ENCODE results near the gene THRB.

Gene THRB

DNA sequence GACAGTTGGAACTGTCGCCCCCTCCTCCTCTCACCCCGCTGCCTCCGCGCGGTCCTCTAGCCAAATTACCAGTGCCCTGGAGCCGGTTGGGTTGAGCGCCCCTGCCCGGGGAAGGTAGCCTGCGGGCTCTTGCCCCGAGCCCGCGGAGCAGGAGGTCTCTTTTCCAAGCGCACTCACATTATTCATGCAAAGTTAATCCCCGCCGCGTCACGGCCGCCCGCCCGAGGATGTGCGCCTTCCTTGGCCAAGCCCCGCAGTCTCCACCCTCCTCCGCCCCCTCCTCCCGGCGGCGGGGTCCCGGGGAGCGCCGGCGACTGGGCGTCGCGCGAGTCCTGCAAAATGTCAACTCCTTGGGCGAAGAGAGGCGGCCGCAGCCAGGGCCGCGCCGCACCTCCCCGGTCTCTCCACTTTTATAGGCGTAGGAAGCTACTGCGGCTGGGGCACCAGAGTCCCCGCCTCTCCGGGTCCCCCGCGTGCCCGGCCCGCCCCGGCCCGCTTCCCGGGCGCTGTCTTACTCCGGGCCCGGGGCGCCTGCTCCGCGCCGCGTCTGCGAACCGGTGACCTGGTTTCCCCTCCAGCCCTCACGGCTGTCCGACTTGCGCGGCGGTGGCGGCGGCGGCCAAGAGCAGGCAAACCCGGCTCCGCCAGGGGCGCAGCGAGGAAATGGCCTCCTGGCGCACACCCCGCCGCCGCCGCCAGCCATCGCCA is at the start of gene THRB:
Gene THRB (minus strand): TSS at position 233 of the 708 bp plus-strand sequence.
- peak; percentile 6 for DNase-seq

DNA sequence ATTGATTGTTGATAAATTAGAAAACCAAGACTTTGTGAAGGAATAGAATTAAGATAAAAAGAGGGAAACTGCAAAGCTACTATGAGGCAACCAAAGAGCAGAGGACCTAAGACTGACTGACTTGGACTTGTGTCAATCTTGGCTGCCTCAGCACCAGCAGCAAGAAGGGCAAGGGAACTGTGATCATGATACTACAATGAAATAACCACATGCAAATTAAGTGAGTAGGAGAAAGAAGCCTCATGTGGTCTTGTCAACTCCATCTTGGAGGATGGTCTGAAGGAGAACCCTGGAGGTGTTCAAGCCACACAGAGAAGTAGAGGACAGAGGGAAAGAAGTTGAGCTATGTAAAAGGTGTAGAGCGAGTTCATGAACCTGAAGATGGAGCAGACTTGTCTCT is 47.3 kb upstream of the THRB start:
- no peak for DNase-seq

DNA sequence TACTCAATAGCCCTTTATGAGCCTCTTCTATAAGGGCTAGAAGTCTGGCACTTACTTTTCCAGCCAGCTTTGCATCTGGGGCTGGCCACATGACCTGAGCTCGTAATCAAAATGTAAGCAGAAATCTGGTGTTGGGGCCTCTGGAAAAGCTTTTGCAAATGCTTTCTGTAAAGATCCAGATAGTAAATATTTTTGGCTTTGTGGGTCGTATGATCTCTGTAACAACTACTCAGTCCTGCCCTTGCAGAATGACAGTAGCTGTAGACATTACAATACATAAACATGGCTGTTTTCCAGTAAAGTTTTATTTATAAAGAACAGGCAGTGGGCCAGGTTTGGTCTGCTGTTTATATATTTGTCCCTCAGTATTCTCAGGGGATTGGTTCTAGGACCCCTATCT is 46.2 kb upstream of the THRB start:
- DNase-seq = no peak

DNA sequence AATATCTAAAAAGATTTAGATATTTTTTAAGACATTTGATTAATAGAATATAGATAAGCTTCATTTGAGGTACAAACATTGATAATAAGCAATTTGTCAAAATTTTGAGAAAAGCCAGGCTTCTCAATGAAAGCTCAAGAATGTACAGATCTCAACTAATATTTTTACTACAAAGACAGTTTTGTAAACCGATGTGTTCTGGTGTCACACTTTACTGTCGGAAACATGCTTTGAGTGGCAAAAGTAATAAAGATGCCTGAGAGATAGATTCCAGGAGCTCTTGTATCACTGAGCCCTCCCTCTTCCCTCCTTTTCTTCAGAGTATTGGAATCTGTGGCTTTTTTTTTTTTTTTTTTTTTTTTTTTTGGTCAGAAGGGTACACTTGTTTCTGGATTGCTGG is 45.0 kb upstream of the THRB start:
- no peak for DNase-seq

DNA sequence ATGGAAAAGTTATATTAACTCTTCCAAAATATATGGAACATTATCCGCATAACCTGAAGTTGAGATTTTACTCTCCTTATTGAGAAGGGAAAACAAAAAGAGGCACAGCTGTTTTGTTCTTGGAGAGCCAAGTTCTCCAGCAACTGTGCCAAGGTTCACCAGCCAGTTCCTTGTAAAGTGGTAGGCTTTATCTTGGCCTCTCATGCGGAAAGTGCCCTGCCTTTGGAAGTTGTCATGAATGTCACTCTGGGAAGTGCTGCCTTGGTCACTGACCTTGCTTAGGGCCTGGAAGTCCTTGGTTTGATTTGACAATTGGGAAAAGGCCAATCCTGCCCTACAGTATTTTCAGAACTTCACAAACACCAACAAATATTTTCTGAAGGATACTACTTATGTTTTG is 44.2 kb upstream of the THRB start:
- no peak for DNase-seq

DNA sequence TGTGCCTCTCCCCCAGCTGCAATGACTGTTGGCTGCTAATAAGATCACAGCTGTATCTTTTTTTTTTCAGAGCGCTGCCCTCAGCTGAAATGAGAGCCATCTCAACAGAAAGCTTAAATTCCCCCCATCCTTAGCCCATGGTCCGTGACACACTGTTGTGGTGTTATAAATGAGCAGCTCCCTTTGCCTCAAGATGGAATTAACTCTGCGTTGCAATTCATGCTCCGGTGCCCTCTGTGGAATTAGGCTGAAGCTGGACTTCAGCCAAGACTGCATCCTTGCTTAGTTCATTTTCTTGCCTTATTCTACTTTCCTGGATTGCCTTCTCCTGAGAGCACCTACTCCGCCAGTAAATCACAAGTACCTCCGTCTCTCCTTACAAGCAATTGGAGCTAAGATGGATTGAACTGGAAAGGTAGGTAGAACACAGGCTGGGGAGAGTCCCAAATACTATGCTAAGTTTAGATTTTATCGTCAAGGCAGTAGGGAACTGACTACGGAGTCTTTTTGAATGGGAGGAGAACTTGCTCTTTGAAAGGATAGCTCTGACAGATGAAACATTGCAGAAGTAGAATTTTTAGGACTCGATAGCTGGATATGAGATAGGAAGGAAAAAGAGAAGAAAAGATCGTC is 39.0 kb upstream of the THRB start:
- DNase-seq = no peak

DNA sequence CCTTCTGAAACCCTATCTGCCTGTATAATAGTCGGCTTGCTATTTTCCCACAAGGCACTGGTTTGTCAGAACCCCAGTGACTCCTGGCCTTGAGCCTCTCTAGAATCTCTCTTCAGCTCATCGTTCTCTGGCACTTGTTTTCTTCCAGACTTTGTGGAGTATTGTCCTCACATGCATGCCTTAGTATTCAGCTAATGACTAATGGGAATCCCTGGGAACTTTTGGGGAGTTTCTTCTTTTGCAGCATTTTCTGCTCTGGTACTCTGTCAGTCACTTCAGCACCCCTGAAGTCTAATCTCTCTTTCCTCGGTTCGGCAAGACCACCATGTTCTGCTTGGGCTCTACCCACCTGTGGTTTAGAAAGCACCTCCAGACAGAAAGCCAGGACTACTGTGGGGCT is 35.8 kb upstream of the THRB start:
- DNase-seq = no peak

DNA sequence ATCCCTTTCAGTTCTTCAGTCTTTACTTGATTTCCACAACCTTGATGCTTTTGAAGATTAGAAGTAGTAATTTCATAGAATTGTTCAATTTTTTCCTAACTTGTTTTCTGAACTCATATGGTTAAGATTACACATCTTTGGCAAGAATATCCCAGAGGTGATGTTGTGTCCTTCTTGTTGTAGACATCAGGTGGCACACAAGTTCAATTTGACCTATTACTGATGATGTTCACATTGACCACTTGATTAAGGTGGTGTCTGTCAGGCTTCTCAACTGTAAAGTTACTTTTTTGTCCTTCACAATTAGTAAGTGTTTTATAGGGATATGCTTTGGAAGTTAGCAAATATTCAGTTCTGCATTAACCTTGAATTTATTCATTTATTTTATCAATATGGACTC is 34.6 kb upstream of the THRB start:
- no peak for DNase-seq

DNA sequence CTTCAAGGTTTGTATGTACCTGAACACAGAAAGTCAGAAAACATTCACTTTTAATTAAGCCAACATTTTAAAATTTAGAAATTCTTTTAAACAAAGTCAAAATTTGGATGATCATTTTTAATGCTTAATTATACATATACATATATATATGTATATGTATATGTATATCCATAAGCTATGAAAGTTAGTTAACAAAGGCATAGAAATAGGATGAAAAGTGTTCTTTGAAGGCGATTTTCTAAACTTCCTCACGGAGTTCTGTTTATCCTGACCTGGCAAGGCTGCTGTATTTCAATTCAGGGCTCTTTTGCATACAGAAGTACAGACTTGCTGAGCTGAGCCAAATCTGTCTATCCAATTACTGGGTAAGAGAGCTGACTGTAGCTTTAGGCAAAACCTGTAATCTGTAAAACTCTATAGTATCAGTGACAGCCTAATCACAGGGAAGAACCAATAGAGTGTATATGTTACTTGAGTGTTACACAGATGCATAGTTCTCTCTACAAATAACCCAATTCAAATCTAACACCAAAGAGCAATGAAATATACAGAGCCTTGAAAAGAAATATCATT is 32.1 kb upstream of the THRB start:
- no peak for DNase-seq

DNA sequence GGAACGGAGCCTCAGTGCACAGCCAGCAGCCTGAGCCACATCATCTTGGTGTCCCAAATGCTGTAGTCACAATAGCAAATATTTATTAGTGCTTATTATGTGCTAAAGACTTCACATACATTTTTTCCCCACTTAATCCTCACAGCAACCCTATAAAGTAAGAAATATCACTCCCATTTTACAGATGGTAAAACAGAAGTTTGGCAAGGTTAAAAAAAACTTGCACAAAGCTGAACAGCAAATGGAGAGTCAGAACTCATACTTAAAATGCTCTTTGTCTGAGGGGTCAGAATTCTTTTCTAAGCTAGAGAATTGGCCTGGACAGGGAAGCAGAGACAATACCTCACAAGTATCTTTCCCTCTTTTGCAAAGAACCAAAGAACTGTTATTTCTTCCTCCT is 30.9 kb upstream of the THRB start:
- DNase-seq = no peak

DNA sequence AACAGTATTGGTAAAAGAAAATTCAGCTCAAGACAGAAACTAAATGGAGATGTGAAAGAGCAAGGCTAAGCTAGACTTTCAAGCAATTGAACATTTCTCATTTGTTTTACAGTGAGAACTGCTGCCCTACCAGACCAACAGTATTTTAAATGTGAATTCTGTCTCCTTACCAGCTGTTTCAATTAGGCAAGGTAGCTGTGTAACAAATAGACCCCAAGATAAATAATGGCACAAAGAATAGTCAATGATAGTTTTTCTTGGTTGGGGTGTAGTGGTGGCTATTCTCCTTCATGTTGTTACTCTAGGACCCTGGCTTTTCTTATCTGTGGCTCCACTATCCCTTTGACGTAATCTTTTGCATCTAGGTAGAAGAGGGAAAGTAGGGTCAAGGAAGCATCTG is 30.4 kb upstream of the THRB start:
- DNase-seq = no peak

DNA sequence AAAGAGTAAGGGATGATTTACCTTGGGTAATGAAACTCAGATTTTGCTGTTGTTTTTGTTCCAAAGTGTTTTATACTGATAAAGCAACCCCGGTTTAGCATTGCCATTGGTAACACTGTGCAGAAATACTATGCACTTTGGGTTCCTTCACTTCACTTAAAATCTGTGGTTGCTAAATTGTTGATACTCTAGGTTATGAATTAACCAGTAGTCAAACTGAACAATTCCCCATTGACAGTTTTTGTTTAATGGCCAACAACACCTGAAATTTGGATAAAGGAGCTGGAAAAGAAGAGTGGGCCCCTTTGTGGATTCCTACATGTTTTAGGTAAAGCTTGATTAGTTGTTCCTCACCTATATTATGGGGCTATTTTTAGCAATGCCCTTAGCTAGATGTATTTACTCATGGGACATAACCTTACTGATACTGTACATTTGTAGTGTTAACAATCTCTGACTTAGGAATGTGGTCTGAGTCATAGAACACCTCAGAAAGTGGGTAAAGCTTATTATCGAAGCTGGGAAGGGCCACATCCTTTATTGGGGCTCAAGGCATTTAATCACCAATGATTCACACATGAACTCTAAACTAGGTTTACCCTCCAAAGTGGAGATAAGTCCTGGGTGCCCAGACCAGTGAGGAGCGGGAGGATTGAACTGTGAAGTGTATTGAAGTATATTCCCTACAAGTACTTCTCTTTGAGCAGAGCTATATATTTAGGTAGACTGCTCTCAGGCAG is 29.5 kb upstream of the THRB start:
- no peak for DNase-seq

DNA sequence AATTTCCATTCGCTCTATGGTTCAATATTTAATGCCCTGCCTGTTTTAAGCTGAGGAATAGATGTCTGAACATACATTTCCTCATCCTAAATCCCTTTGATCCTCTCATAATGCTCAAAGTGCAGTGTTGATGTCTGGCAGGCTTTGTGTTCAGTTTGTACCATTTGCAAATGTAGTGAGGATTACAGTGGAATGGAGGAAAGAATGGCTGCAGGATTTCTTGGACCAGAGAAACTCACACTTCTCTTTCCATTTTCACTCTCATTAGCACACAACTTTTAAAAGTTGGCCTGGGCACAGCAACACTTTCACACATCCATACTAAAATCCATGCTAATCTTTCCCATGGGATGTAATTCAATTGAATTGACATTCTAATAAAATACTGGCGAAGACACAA is 28.6 kb upstream of the THRB start:
- no peak for DNase-seq

DNA sequence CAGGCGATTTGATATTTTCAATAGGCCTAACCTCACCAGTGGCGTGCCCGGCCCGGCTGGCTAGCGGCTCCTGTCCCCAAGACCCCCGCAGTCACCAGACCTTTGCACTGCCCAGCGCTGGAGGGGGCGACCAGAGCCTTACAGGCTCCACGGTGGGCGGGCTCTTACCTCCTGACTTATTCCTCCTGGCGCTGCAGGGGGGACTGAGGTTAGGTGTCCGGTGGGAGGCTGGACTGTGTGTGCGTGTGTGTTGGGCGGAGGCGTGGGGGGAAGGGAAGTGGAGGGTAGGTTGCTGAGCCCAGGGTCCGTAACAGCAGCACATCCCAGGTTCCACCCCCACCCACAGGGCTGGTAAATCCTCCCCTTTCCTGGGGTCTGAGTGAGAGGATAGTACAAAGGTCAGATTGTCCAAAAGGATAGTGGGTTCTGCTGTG is 27.5 kb upstream of the THRB start:
- DNase-seq = no peak

DNA sequence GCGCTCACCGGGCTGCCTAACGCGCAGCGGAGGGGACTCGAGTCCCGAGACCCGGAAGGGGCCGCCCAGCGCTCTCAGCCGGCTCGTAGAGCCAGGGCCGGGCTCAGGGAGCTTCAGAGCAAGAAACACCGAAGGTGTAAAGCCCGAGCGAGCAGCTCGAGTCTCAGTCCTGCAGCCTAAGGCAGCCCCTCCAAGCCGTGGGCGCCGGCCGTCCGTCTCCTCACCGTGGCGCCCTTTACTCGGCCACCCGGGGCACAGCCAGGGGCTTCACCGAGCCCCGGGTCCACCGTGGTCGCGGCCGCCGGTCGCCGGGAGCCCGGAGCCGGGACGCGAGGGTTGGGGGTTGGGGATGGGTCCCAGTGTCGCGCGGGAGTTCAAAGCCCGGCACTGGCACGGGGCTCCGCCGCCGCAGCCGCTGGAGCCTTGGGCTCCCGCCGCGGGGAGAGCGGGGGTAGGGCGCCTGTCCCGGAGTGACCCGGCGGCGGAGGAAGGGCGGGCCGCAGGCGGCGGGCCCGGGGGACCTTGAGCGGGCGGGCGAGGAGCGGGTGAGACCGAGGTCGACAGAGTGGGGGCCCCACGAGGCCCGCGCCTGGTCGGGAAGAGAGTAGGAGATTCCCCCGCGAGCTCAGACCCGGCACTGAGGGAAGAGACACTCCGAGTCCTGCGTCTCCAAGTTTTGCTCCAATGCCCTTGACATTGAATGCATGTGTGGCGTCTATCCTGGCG is 26.9 kb upstream of the THRB start:
- DNase-seq = no peak

DNA sequence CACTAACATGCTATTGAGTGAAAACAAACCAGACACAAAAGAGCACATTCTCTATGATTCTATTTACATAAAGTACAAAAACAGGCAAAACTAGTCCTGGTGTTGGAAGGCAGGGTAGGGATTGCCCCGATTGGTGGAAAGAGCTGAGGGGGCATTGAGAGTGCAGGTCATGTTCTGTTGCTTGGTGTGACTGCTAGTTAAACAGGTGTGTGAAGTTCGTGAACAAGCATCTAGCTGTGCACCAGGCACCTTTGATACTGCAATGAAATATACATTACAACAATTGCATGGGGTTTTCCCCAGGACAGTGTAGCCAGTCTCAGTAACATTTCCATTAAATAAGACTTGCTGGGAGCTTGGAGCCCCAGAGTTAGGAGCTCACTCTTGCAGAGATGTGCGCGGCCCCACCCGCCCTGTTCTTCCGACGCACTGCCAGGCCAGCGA is 26.3 kb upstream of the THRB start:
- DNase-seq = no peak

DNA sequence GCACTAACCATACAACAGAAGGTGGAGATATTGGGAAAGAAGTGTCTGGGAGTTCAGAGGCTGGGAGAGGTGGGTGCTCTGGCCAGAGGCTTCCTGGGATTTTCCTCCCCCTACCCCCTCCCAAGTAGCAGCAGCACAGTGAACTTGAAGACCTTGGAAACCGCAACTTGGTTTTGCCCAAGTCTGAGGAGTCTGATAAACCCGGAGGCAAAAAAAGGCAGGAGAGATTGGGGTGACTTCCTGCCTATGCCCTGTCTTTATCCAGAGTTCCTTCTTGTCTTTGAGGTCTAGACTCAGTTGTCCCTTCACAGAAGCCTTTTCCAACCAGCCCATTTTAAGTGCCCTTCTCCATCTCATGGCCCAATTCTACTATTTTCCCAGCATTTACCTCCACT is 25.4 kb upstream of the THRB start:
- DNase-seq = no peak

DNA sequence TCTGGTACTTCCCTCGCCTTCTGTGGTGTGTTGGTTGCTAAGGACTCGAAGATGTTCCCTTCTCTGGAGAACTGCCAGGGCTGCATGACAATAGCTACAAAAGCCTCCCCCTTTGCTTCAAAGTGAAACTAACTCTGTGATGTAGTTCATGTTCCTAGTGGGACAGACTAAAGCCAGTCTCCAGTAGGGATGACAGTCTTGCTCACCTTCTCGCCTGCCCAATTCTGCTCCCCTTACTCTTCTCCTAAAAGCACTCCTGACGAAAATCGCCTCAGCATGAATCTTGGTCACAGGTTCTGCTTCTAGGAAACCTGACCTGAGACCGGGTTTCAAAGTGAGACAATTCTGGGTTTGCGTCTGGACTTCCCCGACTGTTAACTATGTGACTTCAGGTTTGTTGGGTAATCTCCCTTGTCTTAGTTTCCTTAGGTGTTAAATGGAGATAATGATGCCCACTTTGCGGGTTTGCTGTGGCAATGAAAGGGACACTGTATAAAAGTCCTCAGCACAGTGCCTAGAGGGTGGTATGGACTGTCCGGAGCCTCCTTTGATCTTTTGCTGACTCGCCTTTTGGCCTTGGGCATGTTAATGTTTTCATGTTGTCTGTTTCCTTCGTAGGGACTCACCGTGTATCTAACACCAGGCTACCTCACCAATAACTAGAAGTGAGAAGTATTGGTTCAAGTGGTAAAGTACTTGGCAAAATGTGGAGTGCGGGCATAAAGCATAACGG is 24.9 kb upstream of the THRB start:
- no peak for DNase-seq

DNA sequence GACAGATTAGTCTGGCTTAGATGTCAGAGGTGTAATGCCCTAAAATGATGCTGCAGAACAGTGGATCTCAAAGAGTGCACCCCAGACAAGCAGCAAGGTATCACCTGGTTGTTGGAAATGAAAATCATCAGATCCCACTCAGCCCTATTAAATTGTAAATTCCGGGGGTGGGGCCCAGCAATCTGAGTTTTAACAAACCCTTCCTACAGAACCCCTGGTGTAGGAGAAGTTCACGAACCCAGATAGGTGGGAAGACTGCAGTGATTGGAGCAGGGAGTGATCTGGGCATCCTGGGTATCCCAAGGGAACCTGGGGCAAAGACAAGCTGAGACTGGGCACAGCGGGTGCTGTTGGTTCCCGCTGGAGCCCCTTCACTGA is 24.3 kb upstream of the THRB start:
- DNase-seq = no peak

DNA sequence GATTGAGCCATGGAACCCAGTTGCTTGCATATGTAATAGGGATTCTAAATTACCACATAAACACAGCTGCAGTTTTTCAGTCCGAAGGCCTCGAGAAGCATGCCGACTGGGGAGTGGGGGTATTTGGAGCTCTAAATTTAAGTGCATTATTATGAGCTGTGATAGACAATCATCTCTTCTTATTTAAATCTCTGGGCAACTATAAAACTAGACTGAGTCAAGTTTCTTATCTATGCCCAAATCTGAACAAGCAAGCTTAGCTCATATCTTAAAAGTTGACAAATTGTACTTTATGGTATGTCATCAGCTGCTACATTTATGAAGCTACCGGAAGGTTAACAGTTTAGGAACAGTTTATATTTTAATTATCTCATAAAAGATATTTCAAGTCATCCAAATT is 19.5 kb upstream of the THRB start:
- DNase-seq = no peak

DNA sequence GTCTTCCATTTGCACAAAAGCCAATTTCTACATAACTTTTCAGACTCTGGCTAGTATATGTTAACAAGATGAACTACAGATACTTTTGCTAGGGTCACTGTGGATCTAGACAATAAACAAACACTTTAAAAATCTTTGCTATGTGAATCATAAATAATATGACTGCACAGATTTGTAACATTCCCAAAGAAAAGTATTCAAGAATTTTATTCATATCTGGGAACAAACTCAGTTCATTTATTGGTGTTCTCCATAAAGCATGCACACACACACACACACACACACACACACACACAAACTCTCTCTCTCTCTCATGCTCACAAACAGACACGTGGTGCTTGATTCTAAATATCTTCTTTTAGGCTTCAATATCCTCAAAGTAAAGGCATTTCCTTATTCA is 18.8 kb upstream of the THRB start:
- DNase-seq = no peak

DNA sequence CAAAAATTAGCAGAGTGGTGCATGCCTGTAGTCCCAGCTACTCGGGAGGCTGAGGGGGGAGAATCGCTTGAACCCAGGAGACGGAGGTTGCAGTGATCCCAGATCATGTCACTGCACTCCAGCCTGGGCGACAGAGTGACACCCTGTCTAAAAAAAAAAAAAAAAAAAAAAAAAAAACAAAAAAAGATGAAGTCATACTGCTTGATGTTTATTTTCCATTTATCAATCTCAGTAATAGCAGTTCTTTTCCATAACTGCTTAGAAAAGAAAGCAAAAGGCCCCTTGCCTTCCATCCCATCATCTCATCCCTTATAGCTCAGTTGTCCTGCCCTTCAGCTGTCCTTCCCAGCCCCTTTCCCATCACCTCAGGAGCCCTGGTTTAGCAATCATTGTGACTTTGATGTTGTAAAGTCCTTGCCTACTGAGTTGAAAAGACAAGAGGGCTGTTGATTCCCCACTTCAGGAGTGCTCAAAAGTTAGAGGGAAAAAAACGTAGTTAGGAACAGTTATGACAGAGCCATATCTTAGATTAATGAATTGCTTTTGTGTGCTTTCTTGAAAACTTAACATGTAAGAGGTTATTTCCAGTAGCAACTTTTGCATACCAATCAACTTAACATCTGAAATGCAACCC is 18.0 kb upstream of the THRB start:
- no peak for DNase-seq

All from activated CD4-positive, alpha-beta T cell treated with anti-CD3 and anti-CD28 coated beads, Interleukin-2, Interleukin-6, amounts not matched to agents 100 ng/mL and 50 ng/mL, durations not matched to agents 16 hours and 8 hours (primary cell).